Astrocyte of the cerebellum (primary cell): Measurements from ENCODE around the gene RBM28.

Source experiments
- DNase-seq: peaks from one replicate; pipeline ENCODE4 v3.0.0-alpha.2; 2011; ENCODE audit warnings: low read depth
- H3K4me3 ChIP-seq: 2 replicates; pipeline ENCODE4 v1.5.1; 2011; ENCODE audit warnings: mild to moderate bottlenecking, low read depth, low read length, moderate library complexity
- in situ Hi-C: cut with HindIII; loops from 2 replicates; pipeline ENCODE4 v1.10.0; 2017; ENCODE audit warnings: low sequenced_read_pairs
- TF ChIP-seq, protein P1 (sequence below): IDR thresholded peaks from 2 replicates; pipeline ENCODE4 v1.5.1; 2012; ENCODE audit warnings: low read length, low read depth, moderate library complexity, mild to moderate bottlenecking; ENCODE audit errors: missing control alignments

Gene RBM28

DNA sequence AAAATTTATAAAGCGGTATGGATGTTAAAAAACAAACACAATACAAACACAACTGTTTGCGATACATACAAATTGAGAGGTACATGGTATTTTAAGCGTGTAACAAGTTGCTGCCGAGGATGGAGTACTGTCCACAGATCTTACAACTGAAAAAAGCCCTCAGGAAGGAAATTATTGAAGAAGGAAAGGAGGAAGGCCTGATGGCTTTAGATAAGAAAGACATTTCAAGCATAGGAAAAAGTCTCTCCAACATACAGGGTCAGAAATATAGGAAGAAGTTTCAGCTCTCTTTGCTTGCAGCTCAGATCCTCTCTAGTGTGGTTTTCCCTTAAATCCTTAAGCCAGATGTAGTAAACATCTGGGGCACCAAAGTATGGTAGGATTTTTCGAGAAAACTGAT is 25.0 kb downstream of the RBM28 start:
- TF ChIP-seq, protein P1, sequence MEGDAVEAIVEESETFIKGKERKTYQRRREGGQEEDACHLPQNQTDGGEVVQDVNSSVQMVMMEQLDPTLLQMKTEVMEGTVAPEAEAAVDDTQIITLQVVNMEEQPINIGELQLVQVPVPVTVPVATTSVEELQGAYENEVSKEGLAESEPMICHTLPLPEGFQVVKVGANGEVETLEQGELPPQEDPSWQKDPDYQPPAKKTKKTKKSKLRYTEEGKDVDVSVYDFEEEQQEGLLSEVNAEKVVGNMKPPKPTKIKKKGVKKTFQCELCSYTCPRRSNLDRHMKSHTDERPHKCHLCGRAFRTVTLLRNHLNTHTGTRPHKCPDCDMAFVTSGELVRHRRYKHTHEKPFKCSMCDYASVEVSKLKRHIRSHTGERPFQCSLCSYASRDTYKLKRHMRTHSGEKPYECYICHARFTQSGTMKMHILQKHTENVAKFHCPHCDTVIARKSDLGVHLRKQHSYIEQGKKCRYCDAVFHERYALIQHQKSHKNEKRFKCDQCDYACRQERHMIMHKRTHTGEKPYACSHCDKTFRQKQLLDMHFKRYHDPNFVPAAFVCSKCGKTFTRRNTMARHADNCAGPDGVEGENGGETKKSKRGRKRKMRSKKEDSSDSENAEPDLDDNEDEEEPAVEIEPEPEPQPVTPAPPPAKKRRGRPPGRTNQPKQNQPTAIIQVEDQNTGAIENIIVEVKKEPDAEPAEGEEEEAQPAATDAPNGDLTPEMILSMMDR: no peak
- no peak for DNase-seq
- no peak overlapping the region for H3K4me3 ChIP-seq
- in situ Hi-C loops: no loop called here

DNA sequence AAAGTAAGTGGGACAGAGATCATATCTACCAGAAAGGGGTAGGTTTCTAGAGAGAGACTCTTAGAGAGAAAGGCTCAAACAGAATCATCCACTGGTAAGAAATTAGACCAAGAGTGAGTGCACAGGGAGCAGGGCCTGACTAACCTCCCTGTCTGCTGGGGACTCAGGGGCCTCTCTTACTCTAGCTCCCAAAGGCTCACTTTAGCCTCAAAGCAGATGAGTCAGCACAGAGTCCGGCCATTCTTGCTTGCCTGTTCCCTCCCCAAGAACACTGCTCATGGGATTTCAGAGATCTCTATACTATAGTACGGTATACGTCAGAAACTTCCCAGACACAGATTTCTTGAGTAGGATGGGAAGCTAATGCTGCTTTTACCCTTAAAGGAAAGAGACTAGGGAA is 32.7 kb downstream of the RBM28 start:
- no peak overlapping the region for H3K4me3 ChIP-seq
- DNase-seq: no peak
- in situ Hi-C loops: no loop called here
- TF ChIP-seq, protein P1: no peak

DNA sequence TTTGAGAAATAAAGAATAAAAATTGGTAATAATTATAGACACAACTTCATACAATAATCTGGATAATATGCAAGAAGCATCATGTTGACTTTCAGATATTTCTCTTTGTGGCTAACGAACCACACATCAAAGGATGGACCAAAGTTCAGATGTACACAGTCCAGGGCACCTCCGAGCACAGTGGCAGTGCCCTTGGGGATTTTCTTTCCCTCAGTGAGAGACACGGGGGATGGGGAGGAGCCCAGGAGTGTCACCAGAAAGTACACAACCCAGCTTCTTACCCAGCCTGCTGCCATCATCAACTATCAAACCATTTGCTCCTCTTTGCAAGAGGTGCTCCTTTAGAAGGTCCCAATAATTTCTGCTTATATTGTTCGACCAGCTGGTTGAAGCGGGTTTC is 33.2 kb downstream of the RBM28 start:
- DNase-seq: no peak
- no peak overlapping the region for H3K4me3 ChIP-seq
- TF ChIP-seq, protein P1: no peak
- in situ Hi-C loops: no loop called here

DNA sequence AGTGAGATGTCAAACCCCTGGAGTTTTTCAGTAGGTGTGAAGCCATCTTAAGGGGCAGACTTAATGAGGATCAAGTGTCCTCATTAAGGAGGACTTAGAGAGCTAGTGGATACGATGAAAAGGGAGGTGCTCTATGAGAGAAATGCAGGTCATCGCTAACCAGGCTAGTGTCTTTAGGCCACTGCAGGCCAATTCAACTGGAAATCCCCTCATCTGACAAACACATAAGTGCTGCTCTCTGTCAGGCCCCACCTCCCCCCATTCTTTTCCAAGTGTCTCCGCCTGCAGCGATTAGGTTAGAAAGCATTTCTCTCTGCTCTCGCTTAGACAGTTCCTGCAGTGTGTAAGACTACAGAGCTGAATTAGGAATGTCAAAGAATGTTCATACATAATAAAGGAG is 33.7 kb downstream of the RBM28 start:
- in situ Hi-C loops: no loop called here
- H3K4me3 ChIP-seq: no peak overlapping the region
- no peak for DNase-seq
- TF ChIP-seq, protein P1: no peak

DNA sequence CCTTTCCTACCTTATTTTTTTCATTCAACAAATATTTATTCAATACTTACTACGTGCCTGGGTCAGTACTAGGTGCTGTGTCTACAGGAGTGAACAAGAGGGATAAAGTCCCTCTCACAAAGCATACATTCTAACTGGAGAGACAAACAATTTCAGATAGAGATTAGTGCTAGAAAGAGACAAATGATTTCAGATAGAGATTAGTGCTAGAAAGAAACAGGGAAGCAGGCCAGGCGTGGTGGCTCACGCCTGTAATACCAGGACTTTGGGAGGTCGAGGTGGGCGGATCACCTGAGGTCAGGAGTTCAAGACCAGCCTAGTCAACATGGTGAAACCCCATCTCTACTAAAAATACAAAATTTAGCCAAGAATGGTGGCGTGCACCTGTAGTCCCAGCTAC is 34.6 kb downstream of the RBM28 start:
- H3K4me3 ChIP-seq: no peak overlapping the region
- in situ Hi-C loops: no loop called here
- no peak for DNase-seq
- TF ChIP-seq, protein P1: no peak

DNA sequence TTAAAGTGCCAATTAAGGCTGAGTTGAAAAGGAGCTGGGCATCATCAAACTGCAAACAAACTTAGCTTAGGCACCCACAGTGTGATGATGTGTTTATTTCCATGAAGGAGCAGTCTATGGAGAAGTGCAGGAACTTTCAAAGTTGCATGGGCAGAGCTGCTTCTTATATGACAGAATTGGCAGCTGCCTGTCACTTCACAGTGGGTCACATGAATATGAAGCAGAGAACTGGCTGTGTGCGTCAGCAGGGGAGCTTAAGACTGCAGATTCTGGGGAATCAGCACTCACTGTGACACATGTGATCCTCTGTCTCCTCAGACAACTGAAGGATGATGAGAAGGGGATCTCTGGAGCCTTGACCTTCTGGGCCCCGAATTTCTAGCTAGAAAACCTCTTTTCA is 36.6 kb downstream of the RBM28 start:
- DNase-seq: no peak
- TF ChIP-seq, protein P1: no peak
- in situ Hi-C loops: no loop called here
- no peak overlapping the region for H3K4me3 ChIP-seq

DNA sequence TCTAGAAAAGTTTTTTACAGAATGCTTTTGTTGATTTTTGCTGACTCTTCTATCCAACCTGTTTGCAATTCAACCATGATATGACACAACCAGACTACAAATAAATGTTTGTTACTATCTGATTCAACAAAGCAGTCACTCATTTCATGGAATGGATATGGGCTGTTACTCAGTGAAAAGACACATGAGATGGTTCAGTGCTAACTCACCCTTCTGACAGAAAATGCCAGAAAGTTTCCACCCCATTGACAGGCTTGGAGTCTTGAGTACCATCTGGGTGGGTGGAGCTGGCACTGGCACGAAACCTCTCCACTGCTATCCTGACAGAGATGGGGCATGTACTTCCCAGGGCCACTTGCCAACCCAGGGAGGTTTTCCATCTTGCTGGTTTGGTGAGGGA is 39.5 kb downstream of the RBM28 start:
- H3K4me3 ChIP-seq: no peak overlapping the region
- no peak for DNase-seq
- in situ Hi-C loops: no loop called here
- TF ChIP-seq, protein P1: no peak
